K562 (cell line): ENCODE measurements around the gene ABCB6. TPM values are rescaled to one million over a fixed set of nuclear protein-coding genes. Genes with fewer than 3 reads are reported as not detected.

Experiments used
- BRF1 ChIP-seq: IDR thresholded peaks from 3 replicates; pipeline ENCODE4 v1.6.1; 2011; ENCODE audit warnings: borderline replicate concordance, mild to moderate bottlenecking; ENCODE audit not compliant: insufficient read length; ENCODE audit errors: extremely low read depth
- CBX3 ChIP-seq, 2 experiments: IDR thresholded peaks; 1 replicate in 1 of 2; 2 replicates in 1 of 2; pipeline ENCODE4 v1.6.1; 2012; ENCODE audit warnings: inconsistent platforms in 2 of 2, low read length in 2 of 2, borderline replicate concordance in 1 of 2, control low read depth in 1 of 2
- CCNT2 ChIP-seq: IDR thresholded peaks from 2 replicates; pipeline ENCODE4 v1.6.1; 2011; ENCODE audit warnings: borderline replicate concordance, low read depth, mild to moderate bottlenecking, moderate library complexity, mixed read lengths, low read length; ENCODE audit not compliant: insufficient read length; ENCODE audit errors: extremely low read depth
- CEBPG ChIP-seq, 3 experiments: fragments of 200-800 bp in 1 of 3; sonication (Bioruptor generic) in 1 of 3; sonication (generic) in 1 of 3; formaldehyde crosslinking in 1 of 3; IDR thresholded peaks in 2 of 3; conservative IDR thresholded peaks in 1 of 3; 2 replicates each; pipeline versions ENCODE4 v1.6.1 to v1.8.0; 2016 to 2022; ENCODE audit warnings: missing compliant biosample characterization in 2 of 3, missing genetic modification characterization in 2 of 3, mild to moderate bottlenecking in 1 of 3, missing genetic modification reagents in 1 of 3
- CREB3 ChIP-seq: fragments of 450-650 bp; conservative IDR thresholded peaks from 2 replicates; pipeline ENCODE4 v1.6.1; 2016; ENCODE audit warnings: missing genetic modification characterization, low read depth, mild to moderate bottlenecking, missing compliant biosample characterization, moderate library complexity
- FOXK2 ChIP-seq, 2 experiments: fragments of 450-650 bp; IDR thresholded peaks in 1 of 2; conservative IDR thresholded peaks in 1 of 2; 2 replicates each; pipeline ENCODE4 v1.6.1; 2016; ENCODE audit warnings: low read depth in 2 of 2, mild to moderate bottlenecking in 1 of 2
- ID3 ChIP-seq, 2 experiments: fragments of 250-450 bp in 1 of 2; fragments of 450-650 bp in 1 of 2; sonication (Bioruptor Pico) in 1 of 2; IDR thresholded peaks; 2 replicates each; pipeline versions ENCODE4 v1.6.1 to v1.8.0; 2016 to 2021; ENCODE audit warnings: mild to moderate bottlenecking in 2 of 2, moderate library complexity in 2 of 2, missing compliant biosample characterization in 1 of 2, missing genetic modification characterization in 1 of 2
- KAT7 ChIP-seq: sonication (generic); formaldehyde crosslinking; IDR thresholded peaks from 2 replicates; pipeline ENCODE4 v1.8.0; 2022; ENCODE audit warnings: missing genetic modification reagents, mild to moderate bottlenecking, borderline replicate concordance
- KLF1 ChIP-seq: fragments of 450-650 bp; IDR thresholded peaks from 2 replicates; pipeline ENCODE4 v1.6.1; 2016; ENCODE audit warnings: missing genetic modification characterization, missing compliant biosample characterization
- SMARCA4 ChIP-seq: fragments of 450-650 bp; IDR thresholded peaks from 2 replicates; pipeline ENCODE4 v1.6.1; 2016
- SP2 ChIP-seq: IDR thresholded peaks from 2 replicates; pipeline ENCODE4 v1.6.1; 2011; ENCODE audit warnings: mild to moderate bottlenecking, low read depth, low read length, moderate library complexity; ENCODE audit not compliant: poor library complexity, severe bottlenecking; ENCODE audit errors: extremely low read depth
- ZBTB26 ChIP-seq: fragments of 450-650 bp; formaldehyde crosslinking; IDR thresholded peaks from 2 replicates; pipeline ENCODE4 v1.4.0; 2022; ENCODE audit warnings: missing genetic modification characterization
- ZKSCAN8 ChIP-seq: fragments of 200-800 bp; sonication (Bioruptor generic); IDR thresholded peaks from 2 replicates; pipeline ENCODE4 v1.6.1; 2016; ENCODE audit warnings: missing genetic modification characterization, missing compliant biosample characterization
- ZNF395 ChIP-seq: fragments of 200-800 bp; sonication (Bioruptor generic); IDR thresholded peaks from 2 replicates; pipeline ENCODE4 v1.6.1; 2017; ENCODE audit warnings: missing genetic modification characterization, missing compliant biosample characterization
- ZNF449 ChIP-seq: fragments of 250-450 bp; sonication (Bioruptor Pico); IDR thresholded peaks from 2 replicates; pipeline ENCODE4 v1.8.0; 2022; ENCODE audit warnings: moderate library complexity, mild to moderate bottlenecking, inconsistent platforms
- ZNF639 ChIP-seq, 2 experiments: fragments of 200-800 bp in 1 of 2; sonication (Bioruptor generic) in 1 of 2; sonication (generic) in 1 of 2; formaldehyde crosslinking in 1 of 2; IDR thresholded peaks in 1 of 2; conservative IDR thresholded peaks in 1 of 2; 2 replicates each; pipeline versions ENCODE4 v1.5.0 to v1.6.1; 2016 to 2020; ENCODE audit warnings: missing compliant biosample characterization in 1 of 2, missing genetic modification characterization in 1 of 2, missing genetic modification reagents in 1 of 2
- polyA plus RNA-seq, 8 experiments: library from polyadenylated mRNA; depleted of rRNA in 4 of 8; stranded (reverse) in 5 of 8; unstranded in 3 of 8; fragments of >200 nt; fragmentation: Nextera tagmentation in 2 of 8; fragmentation: Illumina TruSeq in 1 of 8; extraction: Ambion mirVana in 2 of 8; extraction: Trizol in 1 of 8; gene quantifications; 2 replicates each; pipeline versions ENCODE4 v1.2.1 to v1.2.3, GENCODE V29; 2011 to 2014; ENCODE audit warnings: inconsistent platforms in 1 of 8, missing spikeins in 1 of 8
- total RNA-seq, 7 experiments: library from RNA; depleted of rRNA in 6 of 7; stranded (reverse); fragments of >200 nt in 6 of 7; fragmentation: Illumina TruSeq in 2 of 7; extraction: Trizol in 2 of 7; gene quantifications; 2 replicates each; pipeline versions ENCODE4 v1.2.1 to v1.2.3, GENCODE V29; 2011 to 2021; ENCODE audit warnings: low replicate concordance in 1 of 7

ABCB6 gene
- total and polyA plus RNA-seq, 9 of the 15 experiments (the other 6 are each of a cell fraction or from before 2014, with no cell fraction given) = 3.7 to 29.8 (median 16.8) TPM

GRCh38 chr2:219229305-219230058, 10.7 kb upstream of the ABCB6 start, which contains the start of the genes ANKZF1 and ATG9A (continued):
- TF ChIP-seq KAT7 (CRISPR knock-in tag) (0 out of 2 replicates have a peak, but pooled peaks have one; percentile 60), ZBTB26 (no peak), KLF1 (tag) (peak; percentile 88), ZNF395 (CRISPR knock-in tag) (peak; percentile 93), FOXK2 (conservative IDR thresholded peaks at IDR 0.05 in 1 of 2, IDR thresholded peaks at IDR 0.05 in 1 of 2; ENCODE audit: low read depth in 2 of 2) (peak; percentile 69 to 87), CEBPG (CRISPR knock-in tag; IDR thresholded peaks at IDR 0.05) (peak; percentile 59; the same call in 1 of the 2 replicates), CEBPG (tag; conservative IDR thresholded peaks at IDR 0.05 in 1 of 2, IDR thresholded peaks at IDR 0.05 in 1 of 2) (no peak), CCNT2 (peak; percentile 57), ZKSCAN8 (CRISPR knock-in tag) (peak; percentile 68; the same call in 1 of the 2 replicates), ZNF639 (CRISPR knock-in tag; conservative IDR thresholded peaks at IDR 0.05 in 1 of 2, IDR thresholded peaks at IDR 0.05 in 1 of 2) (peak in 1 of 2 experiments; percentile 83; a peak in 2 of 4 replicates), SP2 (peak; percentile 80), BRF1 (no peak), ID3 (CRISPR knock-in tag; IDR thresholded peaks at IDR 0.05) (no peak), ID3 (tag; IDR thresholded peaks at IDR 0.05) (no peak), ZNF449 (CRISPR knock-in tag) (no peak), SMARCA4 (no peak), CBX3 (IDR thresholded peaks at IDR 0.05; ENCODE audit: borderline replicate concordance in 1 of 2, low read length in 2 of 2) (0 out of 3 replicates have a peak, but pooled peaks of 1 of the 2 experiments have one; percentile 27), CREB3 (tag) (peak; percentile 83)
